SU-DHL-6 (cell line): ENCODE results near the gene JPT1.

Experiments used
- H2AFZ ChIP-seq: fragments of 200-600 bp; sonication (generic); 2 replicates; pipeline ENCODE4 v1.6.1; 2014; ENCODE audit warnings: low read depth, mild to moderate bottlenecking, moderate library complexity, mixed read lengths, antibody characterized with exemption, low read length; ENCODE audit not compliant: severe bottlenecking
- H3F3A ChIP-seq: fragments of 200-600 bp; shearing (Covaris generic); 2 replicates; pipeline ENCODE4 v1.6.0; 2016; ENCODE audit warnings: antibody characterized with exemption, mild to moderate bottlenecking; ENCODE audit not compliant: insufficient read depth
- H3K27ac ChIP-seq: fragments of 200-600 bp; sonication (generic); 2 replicates; pipeline ENCODE4 v1.5.1; 2016; ENCODE audit warnings: low read depth, mild to moderate bottlenecking, low read length, moderate library complexity, mixed read lengths
- H3K27me3 ChIP-seq: fragments of 200-600 bp; sonication (generic), shearing (Covaris generic); 2 replicates; pipeline ENCODE4 v1.6.0; 2014; ENCODE audit warnings: mild to moderate bottlenecking, low read length
- H3K36me3 ChIP-seq: fragments of 200-600 bp; sonication (generic); 2 replicates; pipeline ENCODE4 v1.6.1; 2014; ENCODE audit warnings: mild to moderate bottlenecking, low read length, mixed read lengths
- H3K4me2 ChIP-seq: fragments of 300-600, 200-600 bp; shearing (Covaris generic), sonication (generic); 2 replicates; pipeline ENCODE4 v1.6.0; 2014; ENCODE audit warnings: low read length, low read depth, mild to moderate bottlenecking; ENCODE audit not compliant: poor library complexity, severe bottlenecking
- H3K4me3 ChIP-seq: fragments of 200-600 bp; sonication (generic); 2 replicates; pipeline ENCODE4 v1.5.1; 2014; ENCODE audit warnings: antibody characterized with exemption, low read length, mild to moderate bottlenecking, mixed read lengths; ENCODE audit not compliant: insufficient read depth, poor library complexity, severe bottlenecking
- H3K79me2 ChIP-seq: fragments of 200-600 bp; sonication (generic); 2 replicates; pipeline ENCODE4 v1.6.1; 2014; ENCODE audit warnings: mild to moderate bottlenecking, low read length, moderate library complexity; ENCODE audit not compliant: insufficient read depth
- H3K9ac ChIP-seq: fragments of 200-600 bp; sonication (generic); 2 replicates; pipeline ENCODE4 v1.7.0; 2014; ENCODE audit warnings: mild to moderate bottlenecking, low read length
- H3K9me2 ChIP-seq: fragments of 200-600 bp; sonication (generic); replicated peaks from 2 replicates; pipeline ENCODE4 v1.6.1; 2014; ENCODE audit warnings: low read length; ENCODE audit not compliant: insufficient read depth
- H3K9me3 ChIP-seq: fragments of 200-600 bp; sonication (generic); 2 replicates; pipeline ENCODE4 v1.6.1; 2014; ENCODE audit warnings: low read length, mixed read lengths; ENCODE audit not compliant: insufficient read depth
- H4K20me1 ChIP-seq: fragments of 200-600 bp; sonication (generic); 2 replicates; pipeline ENCODE4 v1.6.1; 2014; ENCODE audit warnings: low read depth, mild to moderate bottlenecking, antibody characterized with exemption, low read length, moderate library complexity, mixed read lengths
- EZH2phosphoT487 ChIP-seq: fragments of 200-600 bp; sonication (generic), shearing (Covaris generic); conservative IDR thresholded peaks from 2 replicates; pipeline ENCODE4 v1.6.1; 2018; ENCODE audit warnings: mild to moderate bottlenecking, antibody characterized with exemption, low read length, moderate library complexity, mixed read lengths
- TF ChIP-seq, protein P1 (sequence below): fragments of 200-600 bp; sonication (generic); IDR thresholded peaks from one replicate; pipeline ENCODE4 v1.5.1; 2017; ENCODE audit warnings: antibody characterized with exemption, mild to moderate bottlenecking, low read length, moderate library complexity; ENCODE audit not compliant: insufficient read depth, poor library complexity, severe bottlenecking

Gene JPT1

DNA sequence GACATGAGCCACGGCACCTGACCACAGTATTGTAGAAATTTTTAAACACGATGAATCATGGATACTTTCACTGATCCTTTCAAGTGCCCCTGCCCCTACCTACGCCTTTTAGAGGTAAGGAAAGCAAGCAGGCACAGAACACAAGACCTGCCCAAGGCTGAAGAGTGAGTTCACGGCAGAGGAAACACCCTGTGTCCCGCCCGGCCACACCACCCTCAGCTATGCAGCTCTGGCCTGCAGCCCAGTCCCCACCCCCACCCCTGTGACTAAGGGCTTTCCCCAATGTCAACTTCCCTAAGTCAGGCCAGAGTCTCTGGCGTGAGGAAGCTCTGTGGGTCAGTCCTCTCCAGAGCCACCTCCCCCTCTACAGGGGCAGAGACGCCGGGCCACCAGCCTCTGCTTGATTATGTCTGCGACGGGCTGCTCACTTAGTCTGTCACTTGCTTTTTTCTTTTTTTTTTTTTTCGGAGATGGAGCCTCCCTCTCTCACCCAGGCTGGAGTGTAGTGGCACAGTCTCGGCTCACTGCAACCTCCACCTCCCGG is 58.2 kb downstream of the JPT1 start:
- H3K9me2 ChIP-seq = no peaks in the 10 kb centered on the region
- no peaks in the 10 kb centered on the region for H3K79me2 ChIP-seq
- H3K4me2 ChIP-seq = no peak overlapping the region
- TF ChIP-seq, protein P1, sequence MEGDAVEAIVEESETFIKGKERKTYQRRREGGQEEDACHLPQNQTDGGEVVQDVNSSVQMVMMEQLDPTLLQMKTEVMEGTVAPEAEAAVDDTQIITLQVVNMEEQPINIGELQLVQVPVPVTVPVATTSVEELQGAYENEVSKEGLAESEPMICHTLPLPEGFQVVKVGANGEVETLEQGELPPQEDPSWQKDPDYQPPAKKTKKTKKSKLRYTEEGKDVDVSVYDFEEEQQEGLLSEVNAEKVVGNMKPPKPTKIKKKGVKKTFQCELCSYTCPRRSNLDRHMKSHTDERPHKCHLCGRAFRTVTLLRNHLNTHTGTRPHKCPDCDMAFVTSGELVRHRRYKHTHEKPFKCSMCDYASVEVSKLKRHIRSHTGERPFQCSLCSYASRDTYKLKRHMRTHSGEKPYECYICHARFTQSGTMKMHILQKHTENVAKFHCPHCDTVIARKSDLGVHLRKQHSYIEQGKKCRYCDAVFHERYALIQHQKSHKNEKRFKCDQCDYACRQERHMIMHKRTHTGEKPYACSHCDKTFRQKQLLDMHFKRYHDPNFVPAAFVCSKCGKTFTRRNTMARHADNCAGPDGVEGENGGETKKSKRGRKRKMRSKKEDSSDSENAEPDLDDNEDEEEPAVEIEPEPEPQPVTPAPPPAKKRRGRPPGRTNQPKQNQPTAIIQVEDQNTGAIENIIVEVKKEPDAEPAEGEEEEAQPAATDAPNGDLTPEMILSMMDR = no peak
- no peak for TF ChIP-seq EZH2phosphoT487
- no peak overlapping the region for H3K4me3 ChIP-seq
- H3K27ac ChIP-seq = no peak overlapping the region
- H3F3A ChIP-seq = no peaks in the 10 kb centered on the region
- no peak overlapping the region for H2AFZ ChIP-seq
- no peaks in the 10 kb centered on the region for H4K20me1 ChIP-seq
- H3K27me3 ChIP-seq = no peaks in the 10 kb centered on the region
- no peaks in the 10 kb centered on the region for H3K36me3 ChIP-seq
- H3K9me3 ChIP-seq = no peaks in the 10 kb centered on the region
- H3K9ac ChIP-seq = no peak overlapping the region

GRCh38 chr17:75094871-75095399 is 59.4 kb downstream of the JPT1 start:
- Histone ChIP-seq H4K20me1 (no peaks in the 10 kb centered on the region), H2AFZ (no peak overlapping the region), H3K9ac (no peak overlapping the region), H3F3A (no peaks in the 10 kb centered on the region), H3K4me3 (no peak overlapping the region), H3K4me2 (no peak overlapping the region), H3K27me3 (no peaks in the 10 kb centered on the region), H3K79me2 (no peaks in the 10 kb centered on the region), H3K36me3 (no peaks in the 10 kb centered on the region), H3K9me3 (no peaks in the 10 kb centered on the region), H3K9me2 (no peaks in the 10 kb centered on the region), H3K27ac (no peak overlapping the region)
- no peak for TF ChIP-seq EZH2phosphoT487
- TF ChIP-seq, protein P1 = no peak

DNA sequence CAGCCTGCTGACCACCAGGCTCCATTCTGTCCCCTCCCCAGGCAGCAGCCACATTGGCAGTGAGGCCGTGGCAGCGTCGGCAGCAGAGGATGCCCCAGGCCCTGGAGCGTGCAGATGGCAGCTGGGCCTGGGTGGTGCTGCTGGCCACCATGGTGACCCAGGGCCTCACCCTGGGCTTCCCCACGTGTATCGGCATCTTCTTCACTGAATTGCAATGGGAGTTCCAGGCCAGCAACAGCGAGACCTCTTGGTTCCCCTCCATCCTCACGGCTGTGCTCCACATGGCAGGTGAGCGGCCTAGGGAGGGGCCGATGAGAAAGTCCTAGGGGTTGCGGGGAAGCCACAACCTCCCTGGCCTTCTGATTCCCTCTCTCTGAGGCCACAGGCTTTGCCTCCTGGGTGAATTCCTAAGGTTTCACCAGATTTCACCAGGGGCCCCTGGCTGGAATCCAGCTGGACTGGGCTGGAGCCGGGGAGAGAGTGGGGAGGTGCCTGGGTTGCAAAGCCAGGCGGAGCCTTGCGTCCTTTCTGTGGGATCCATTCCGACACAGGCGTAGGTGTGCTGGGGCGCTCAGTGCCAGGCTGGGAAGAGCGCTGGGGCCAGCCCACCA is 60.7 kb downstream of the JPT1 start:
- Histone ChIP-seq H3K27ac (no peak overlapping the region), H3K79me2 (no peaks in the 10 kb centered on the region)

More for the DNA sequence above, 60.7 kb downstream of the JPT1 start:
- no peak overlapping the region for H2AFZ ChIP-seq
- no peaks in the 10 kb centered on the region for H3K27me3 ChIP-seq
- no peak overlapping the region for H3K4me3 ChIP-seq
- no peaks in the 10 kb centered on the region for H3K36me3 ChIP-seq
- no peaks in the 10 kb centered on the region for H3K9me2 ChIP-seq
- TF ChIP-seq, protein P1 = no peak
- TF ChIP-seq EZH2phosphoT487 = no peak
- H3K9ac ChIP-seq = no peak overlapping the region
- H3K9me3 ChIP-seq = no peaks in the 10 kb centered on the region
- H4K20me1 ChIP-seq = no peaks in the 10 kb centered on the region
- no peak overlapping the region for H3K4me2 ChIP-seq
- no peaks in the 10 kb centered on the region for H3F3A ChIP-seq
